ENCODE measurements around the gene ZCCHC3. TPM values are rescaled to one million over a fixed set of nuclear protein-coding genes. Genes with fewer than 3 reads are reported as not detected.
"Not testable (repeated sequence)": the region's sequence is repeated elsewhere in the genome, so short reads cannot be mapped to it uniquely, and the experiment has no call there.

Gene ZCCHC3
- total RNA-seq, 2 donors from 2014 or later: 15.4 to 17.0 TPM

GRCh38 chr20:325889-326644 lies 28.7 kb downstream of the ZCCHC3 start:
- ATAC-seq (peak in 1 of 2 donors; percentile 1), DNase-seq (ENCODE audit: low spot score in 2 of 2) (peak; percentile 62 to 80)
- H3K9me3 Mint-ChIP-seq: no peaks in the 10 kb centered on the region
- peak overlapping the region in 1 of 2 donors; percentile 89 for H3K27ac Mint-ChIP-seq
- peaks cover 0 to 6% of the 10 kb centered on the region in 2 donors for H3K36me3 Mint-ChIP-seq

- no peaks in the 10 kb centered on the region for H3K9me3 Mint-ChIP-seq
- peaks cover 0 to 6% of the 10 kb centered on the region in 2 donors for H3K36me3 Mint-ChIP-seq
- ATAC-seq (no peak), DNase-seq (ENCODE audit: low spot score in 2 of 2) (peak in 1 of 2 donors; percentile 47)
- H3K27ac Mint-ChIP-seq: no peak overlapping the region
Measured at GRCh38 chr20:326645-327185, 29.3 kb downstream of the ZCCHC3 start.

- DNase-seq (ENCODE audit: low spot score in 2 of 2) (peak; percentile 80 to 92), ATAC-seq (peak; percentile 11 to 47)
- Mint-ChIP-seq H3K9me3 (no peaks in the 10 kb centered on the region), H3K36me3 (peaks cover 0 to 6% of the 10 kb centered on the region in 2 donors), H3K27ac (no peak overlapping the region)
Measured at GRCh38 chr20:327186-328026, 30.0 kb downstream of the ZCCHC3 start.

- ATAC-seq (no peak), DNase-seq (ENCODE audit: low spot score in 2 of 2) (no peak)
- no peaks in the 10 kb centered on the region for H3K9me3 Mint-ChIP-seq
- peak overlapping the region in 1 of 2 donors; percentile 36 for H3K27ac Mint-ChIP-seq
- H3K36me3 Mint-ChIP-seq: peaks cover 0 to 6% of the 10 kb centered on the region in 2 donors
Measured at GRCh38 chr20:328027-328974, 30.9 kb downstream of the ZCCHC3 start.

- H3K9me3 Mint-ChIP-seq: no peaks in the 10 kb centered on the region
- no peak for ATAC-seq
- DNase-seq (ENCODE audit: low spot score in 2 of 2): no peak
- peaks cover 0 to 6% of the 10 kb centered on the region in 2 donors for H3K36me3 Mint-ChIP-seq
- peak overlapping the region in 1 of 2 donors; percentile 44 for H3K27ac Mint-ChIP-seq
Measured at GRCh38 chr20:328975-329695, 31.8 kb downstream of the ZCCHC3 start.

GRCh38 chr20:329851-330232 lies 32.5 kb downstream of the ZCCHC3 start:
- ATAC-seq: no peak
- DNase-seq (ENCODE audit: low spot score in 2 of 2): no peak
- H3K9me3 Mint-ChIP-seq: no peaks in the 10 kb centered on the region
- H3K36me3 Mint-ChIP-seq: peaks cover 0 to 6% of the 10 kb centered on the region in 2 donors
- H3K27ac Mint-ChIP-seq: no peak overlapping the region

- H3K36me3 Mint-ChIP-seq: peaks cover 0 to 6% of the 10 kb centered on the region in 2 donors
- DNase-seq (ENCODE audit: low spot score in 2 of 2) (peak in 1 of 2 donors; percentile 64), ATAC-seq (peak; percentile 36 to 57)
- no peak overlapping the region for H3K27ac Mint-ChIP-seq
- no peaks in the 10 kb centered on the region for H3K9me3 Mint-ChIP-seq
Measured at GRCh38 chr20:330233-331149, 33.1 kb downstream of the ZCCHC3 start.

GRCh38 chr20:334578-334977 lies 37.2 kb downstream of the ZCCHC3 start:
- no peaks in the 10 kb centered on the region for H3K9me3 Mint-ChIP-seq
- H3K27ac Mint-ChIP-seq: no peak overlapping the region
- no peak for DNase-seq (ENCODE audit: low spot score in 2 of 2)
- no peak for ATAC-seq
- no peaks in the 10 kb centered on the region for H3K36me3 Mint-ChIP-seq

GRCh38 chr20:336040-336439 lies 38.7 kb downstream of the ZCCHC3 start:
- H3K36me3 Mint-ChIP-seq; H3K27ac Mint-ChIP-seq; ATAC-seq; DNase-seq (ENCODE audit: low spot score in 2 of 2); H3K9me3 Mint-ChIP-seq: not testable (repeated sequence)

- H3K36me3 Mint-ChIP-seq: peaks cover 11 to 17% of the 10 kb centered on the region in 2 donors
- peaks cover 6 to 11% of the 10 kb centered on the region in 2 donors for H3K9me3 Mint-ChIP-seq
- no peak for DNase-seq (ENCODE audit: low spot score in 2 of 2)
- H3K27ac Mint-ChIP-seq: peak overlapping the region; percentile 14 to 48
- peak; percentile 97 to 98 for ATAC-seq
Measured at GRCh38 chr20:341682-342081, 44.3 kb downstream of the ZCCHC3 start.

GRCh38 chr20:343107-343506 lies 45.7 kb downstream of the ZCCHC3 start:
- no peak for ATAC-seq
- no peak for DNase-seq (ENCODE audit: low spot score in 2 of 2)
- peaks cover 6 to 11% of the 10 kb centered on the region in 2 donors for H3K9me3 Mint-ChIP-seq
- no peak overlapping the region for H3K27ac Mint-ChIP-seq
- H3K36me3 Mint-ChIP-seq: peaks cover 11 to 17% of the 10 kb centered on the region in 2 donors

- ATAC-seq (no peak), DNase-seq (ENCODE audit: low spot score in 2 of 2) (no peak)
- Mint-ChIP-seq H3K9me3 (peaks cover 6 to 11% of the 10 kb centered on the region in 2 donors), H3K27ac (peak overlapping the region; percentile 66 to 83), H3K36me3 (peaks cover 11 to 17% of the 10 kb centered on the region in 2 donors)
Measured at GRCh38 chr20:346033-346639, 48.8 kb downstream of the ZCCHC3 start.

- H3K27ac Mint-ChIP-seq: peak within 1 kb of the TSS; percentile 66 to 87
- H3K9me3 Mint-ChIP-seq: peaks cover 4 to 6% of the 10 kb centered on the region in 2 donors
- ATAC-seq (peak; percentile 58 to 64), DNase-seq (ENCODE audit: low spot score in 2 of 2) (peak in 1 of 2 donors; percentile 55)
- peaks cover 6 to 13% of the 10 kb centered on the region in 2 donors for H3K36me3 Mint-ChIP-seq
Measured at GRCh38 chr20:346640-347316, 49.4 kb downstream of the ZCCHC3 start, which contains the start of gene NRSN2. TSS of gene NRSN2 (plus strand) at chr20:347111. CDS start at chr20:349644, 2,533 bp downstream.

GRCh38 chr20:347317-347639 lies 49.9 kb downstream of the ZCCHC3 start:
- Mint-ChIP-seq H3K36me3 (peaks cover under 1 to 10% of the 10 kb centered on the region in 2 donors), H3K9me3 (peaks cover under 1 to 3% of the 10 kb centered on the region in 2 donors), H3K27ac (no peak overlapping the region)
- no peak for DNase-seq (ENCODE audit: low spot score in 2 of 2)
- ATAC-seq: no peak
